ENCODE data around the gene SERPINB13.
A peak's percentile ranks its signal among the peaks of the same experiment; 100 is the strongest.

SERPINB13 gene

GRCh38 chr18:63586966-63587365 lies at the start of gene SERPINB13:
Gene SERPINB13 (plus strand): TSS chr18:63587343. CDS start chr18:63588668, 1,325 bp downstream.
- DNase-seq: no peak

DNA sequence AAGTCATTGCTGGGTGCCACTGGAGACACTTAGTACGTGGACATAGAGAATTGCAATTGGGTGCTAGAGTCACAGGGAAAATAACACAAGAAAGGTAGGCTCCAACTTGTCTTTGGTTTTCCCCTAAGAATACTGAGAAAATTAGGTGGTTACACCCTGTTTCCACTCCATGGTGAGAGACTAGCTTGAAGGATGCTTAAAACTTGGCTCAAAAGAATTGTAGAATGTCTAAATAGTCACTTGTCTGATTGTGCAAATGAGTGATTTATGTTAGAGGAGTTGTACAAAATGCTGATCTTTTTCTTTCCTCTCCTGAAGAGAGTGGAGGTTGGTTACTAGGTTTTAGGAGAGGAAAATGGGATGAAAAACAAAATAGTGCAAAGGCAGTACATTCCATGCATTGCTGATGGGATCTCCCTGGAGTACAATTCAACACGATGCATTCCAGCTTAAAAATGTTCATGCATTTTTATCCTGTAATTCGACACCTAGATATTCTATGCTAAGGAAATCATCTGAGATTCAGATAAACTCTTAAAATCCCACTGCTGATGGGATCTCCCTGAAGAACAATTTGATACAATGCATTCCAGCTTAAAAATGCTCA lies 47.1 kb upstream of the SERPINB13 start:
- no peak for DNase-seq

GRCh38 chr18:63542069-63542468 lies 45.1 kb upstream of the SERPINB13 start, which contains the start of gene SERPINB12:
Gene SERPINB12 (plus strand): TSS chr18:63542369. CDS start chr18:63556160, 13,791 bp downstream.
- DNase-seq: no peak

- DNase-seq: no peak
Measured at GRCh38 chr18:63544017-63544416, 43.1 kb upstream of the SERPINB13 start.

GRCh38 chr18:63545000-63545399 lies 42.1 kb upstream of the SERPINB13 start:
- DNase-seq: no peak

GRCh38 chr18:63550068-63550467 lies 37.1 kb upstream of the SERPINB13 start:
- DNase-seq: no peak

GRCh38 chr18:63551769-63552168 lies 35.4 kb upstream of the SERPINB13 start:
- no peak for DNase-seq

- no peak for DNase-seq
Measured at GRCh38 chr18:63552581-63552980, 34.6 kb upstream of the SERPINB13 start.

DNA sequence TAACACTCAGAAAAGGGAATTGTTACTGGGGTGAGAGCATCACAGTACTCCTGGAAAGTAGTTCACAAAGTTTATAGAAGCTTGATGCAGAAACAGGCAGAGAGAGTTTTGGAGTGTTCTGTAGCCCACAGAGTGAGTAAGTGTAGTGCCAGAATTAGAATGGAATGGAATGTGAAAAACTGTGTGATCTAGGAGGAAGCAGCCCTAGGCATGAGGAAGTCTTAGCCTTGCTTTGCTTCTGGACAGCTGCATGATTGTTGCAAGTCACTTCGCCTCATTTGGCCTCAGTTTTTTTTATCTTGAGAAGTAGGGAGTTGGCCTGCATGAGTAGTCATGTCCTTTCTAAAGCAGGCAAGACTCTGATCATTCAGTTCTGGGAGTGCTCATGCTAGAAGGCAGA lies 34.1 kb upstream of the SERPINB13 start:
- no peak for DNase-seq

GRCh38 chr18:63559567-63560491 lies 27.3 kb upstream of the SERPINB13 start:
- DNase-seq: no peak

- DNase-seq: no peak
Measured at GRCh38 chr18:63562284-63562683, 24.9 kb upstream of the SERPINB13 start.

- DNase-seq: no peak
Measured at GRCh38 chr18:63564021-63564420, 23.1 kb upstream of the SERPINB13 start.

- DNase-seq: no peak
Measured at GRCh38 chr18:63564561-63564960, 22.6 kb upstream of the SERPINB13 start.

GRCh38 chr18:63567276-63567675 lies 19.9 kb upstream of the SERPINB13 start:
- no peak for DNase-seq

DNA sequence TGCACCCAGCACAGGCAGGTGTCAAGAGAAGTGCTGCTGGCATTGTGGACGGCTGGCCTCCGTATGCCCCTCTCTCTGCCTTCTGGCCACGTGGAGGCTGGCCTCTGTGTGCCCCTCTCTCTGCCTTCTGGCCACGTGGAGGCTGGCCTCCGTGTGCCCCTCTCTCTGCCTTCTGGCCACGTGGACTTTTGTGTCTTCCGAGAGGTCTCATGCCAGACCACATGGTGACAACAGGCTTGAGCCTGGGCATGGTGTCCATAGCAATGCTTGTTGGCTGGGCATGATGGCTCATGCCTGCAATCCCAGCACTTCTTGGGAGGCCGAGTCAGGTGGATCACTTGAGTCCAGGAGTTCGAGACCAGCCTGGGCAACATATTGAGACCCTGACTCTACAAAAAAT lies 19.3 kb upstream of the SERPINB13 start:
- no peak for DNase-seq

- no peak for DNase-seq
Measured at GRCh38 chr18:63570721-63571120, 16.4 kb upstream of the SERPINB13 start.

GRCh38 chr18:63575681-63576080 lies 11.5 kb upstream of the SERPINB13 start:
- DNase-seq: no peak

GRCh38 chr18:63578357-63578958 lies 8.7 kb upstream of the SERPINB13 start:
- peak; percentile 50 for DNase-seq

DNA sequence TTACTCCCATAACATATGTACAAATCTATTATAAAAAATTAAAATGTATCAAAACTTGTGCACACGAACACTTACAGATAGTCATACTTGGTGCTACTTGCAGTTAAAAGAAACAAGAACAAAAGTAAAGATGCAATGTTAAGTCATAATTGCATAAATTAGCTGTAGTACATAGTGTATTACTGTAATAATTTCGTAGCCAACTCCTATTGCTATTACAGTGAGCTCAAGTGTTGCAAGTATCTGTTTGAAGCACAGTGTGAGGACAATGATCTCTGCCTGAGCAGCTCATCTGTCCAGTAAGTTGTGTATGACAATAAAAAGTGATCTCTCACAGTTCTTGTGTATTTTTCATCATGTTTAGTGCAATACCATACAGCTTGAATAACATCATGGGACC lies 7.5 kb upstream of the SERPINB13 start:
- DNase-seq: no peak

DNA sequence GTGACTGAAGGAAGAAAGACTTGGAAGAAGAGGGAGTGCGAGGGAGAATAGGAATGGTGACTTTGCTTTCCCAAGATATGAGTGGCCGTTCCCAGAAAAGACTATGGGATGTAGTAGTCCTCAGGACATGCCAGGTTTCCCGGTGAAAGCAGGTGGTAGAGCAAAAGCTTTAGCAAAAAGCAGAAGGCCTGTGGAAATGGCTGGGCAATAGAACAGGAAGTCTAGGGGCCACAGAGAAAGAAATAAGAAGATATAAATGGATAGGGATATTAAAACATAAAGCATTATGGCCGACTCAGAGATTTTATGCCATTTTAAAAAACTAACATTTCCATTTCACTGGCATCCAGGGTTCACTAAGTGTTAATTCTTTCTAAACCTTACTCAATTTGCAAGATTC lies 1.2 kb upstream of the SERPINB13 start:
- DNase-seq: no peak

- no peak for DNase-seq
Measured at GRCh38 chr18:63586431-63586830, 712 bp upstream of the SERPINB13 start.

- no peak for DNase-seq
Measured at GRCh38 chr18:63588909-63589308, 1.8 kb downstream of the SERPINB13 start.

DNA sequence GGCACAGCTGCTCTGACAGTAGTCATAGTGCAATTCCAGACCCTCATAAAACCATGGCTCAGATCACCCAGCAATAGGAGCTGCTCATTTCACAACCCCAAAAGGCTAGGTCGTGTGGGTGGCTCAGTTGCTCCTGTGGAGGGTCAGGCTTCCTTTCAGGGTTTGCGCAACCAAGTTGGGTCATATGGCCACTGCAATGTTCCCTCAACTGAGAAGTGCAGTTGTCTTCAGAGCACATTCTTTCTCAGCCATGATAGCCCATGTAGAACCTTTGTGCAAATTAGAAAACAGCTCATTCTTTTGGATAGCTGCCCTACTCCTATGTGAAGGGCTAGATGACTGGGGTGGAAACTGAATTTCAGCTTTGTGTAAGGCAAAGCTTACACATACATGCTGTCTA lies 3.2 kb downstream of the SERPINB13 start:
- no peak for DNase-seq
